CD4-positive, alpha-beta memory T cell (primary cell): ENCODE data around the gene TBPL1. TPM values are rescaled to one million over a fixed set of nuclear protein-coding genes. Genes with fewer than 3 reads are reported as not detected.

ENCODE experiments used
- CTCF ChIA-PET: fragments of 350-600 bp; sonication (Branson Sonifier 250); formaldehyde crosslinking; loops from one replicate; lab custom pipeline; 2021; ENCODE audit warnings: inconsistent platforms; ENCODE audit not compliant: partially characterized antibody; lab: Charles Lee
- POLR2A ChIA-PET: fragments of 350-600 bp; sonication (Branson Sonifier 250); formaldehyde crosslinking; loops from one replicate; lab custom pipeline; 2021; ENCODE audit not compliant: partially characterized antibody; lab: Charles Lee
- DNase-seq, 5 donors: peaks; one replicate each; pipeline versions ENCODE4 v3.0.0 to v3.0.0-alpha.2; 2020 to 2022; ENCODE audit warnings: mixed read lengths in 1 of 5
- H3K27ac ChIP-seq: one replicate; pipeline ENCODE4 v1.7.0; 2013; ENCODE audit warnings: low read depth, low read length
- H3K27me3 ChIP-seq: 2 replicates; pipeline ENCODE4 v1.7.0; 2013; ENCODE audit warnings: mild to moderate bottlenecking, low read length, moderate library complexity; ENCODE audit not compliant: insufficient read depth
- H3K36me3 ChIP-seq: 2 replicates; pipeline ENCODE4 v1.7.0; 2013; ENCODE audit warnings: mild to moderate bottlenecking, low read length, moderate library complexity; ENCODE audit not compliant: insufficient read depth
- H3K4me1 ChIP-seq: 2 replicates; pipeline ENCODE4 v1.7.0; 2013; ENCODE audit warnings: mild to moderate bottlenecking, low read length, moderate library complexity; ENCODE audit not compliant: insufficient read depth
- H3K4me3 ChIP-seq, 2 donors: one replicate each; pipeline ENCODE4 v1.7.0; 2013; ENCODE audit warnings: low read length in 2 of 2, mild to moderate bottlenecking in 1 of 2
- H3K9me3 ChIP-seq, 2 donors: one replicate each; pipeline ENCODE4 v1.7.0; 2013; ENCODE audit warnings: low read length in 2 of 2, control low read depth in 1 of 2; ENCODE audit not compliant: control insufficient read depth in 1 of 2
- H3K27ac Mint-ChIP-seq, 7 donors: one replicate each; pipeline ENCODE4 v1.8.0; 2020 to 2021; ENCODE audit warnings: mixed read lengths in 7 of 7, mild to moderate bottlenecking in 6 of 7, inconsistent platforms in 3 of 7, moderate library complexity in 3 of 7
- H3K27me3 Mint-ChIP-seq, 2 donors: one replicate each; pipeline ENCODE4 v1.8.0; 2020 to 2021; ENCODE audit warnings: mixed read lengths in 2 of 2
- H3K36me3 Mint-ChIP-seq, 2 donors: one replicate each; pipeline ENCODE4 v1.8.0; 2020 to 2021; ENCODE audit warnings: mixed read lengths in 2 of 2, inconsistent platforms in 1 of 2, mild to moderate bottlenecking in 1 of 2
- H3K4me1 Mint-ChIP-seq, 4 donors: one replicate each; pipeline ENCODE4 v1.8.0; 2020 to 2021; ENCODE audit warnings: mixed read lengths in 4 of 4, mild to moderate bottlenecking in 1 of 4
- H3K4me3 Mint-ChIP-seq, 8 donors: one replicate each; pipeline ENCODE4 v1.8.0; 2020 to 2021; ENCODE audit warnings: mixed read lengths in 8 of 8, mild to moderate bottlenecking in 7 of 8, moderate library complexity in 6 of 8, inconsistent platforms in 3 of 8
- H3K9me3 Mint-ChIP-seq, 8 donors: one replicate each; pipeline ENCODE4 v1.8.0; 2020 to 2021; ENCODE audit warnings: mixed read lengths in 8 of 8, mild to moderate bottlenecking in 5 of 8, inconsistent platforms in 3 of 8, moderate library complexity in 1 of 8
- intact Hi-C: fragments of 100-400 bp; cut with micrococcal nuclease; formaldehyde crosslinking; loops from one replicate; pipeline ENCODE4 v1.15.1; 2023
- polyA plus RNA-seq, 2 donors: library from polyadenylated mRNA; unstranded; fragments of 300-500 nt; fragmentation: Illumina TruSeq; gene quantifications; one replicate each; pipeline ENCODE4 v1.2.3, GENCODE V29; 2021
- total RNA-seq, 2 experiments: library from RNA; stranded (reverse); gene quantifications; one replicate each; pipeline ENCODE4 v1.2.3, GENCODE V29; 2021

TBPL1 gene
- total and polyA plus RNA-seq, 4 experiments from 2014 or later: 34.8 to 77.2 (median 47.2) TPM

- no peak overlapping the region for H3K27ac ChIP-seq
- ChIA-PET CTCF (interaction anchor here (1.3 to 1.6 kb wide), 2 partner anchors 13 to 79 kb away, joined by 5 to 6 read pairs; no protein-coding TSS in a partner anchor), POLR2A (no interaction called here)
Measured at GRCh38 chr6:134003542-134003951, 50.5 kb downstream of the TBPL1 start.

GRCh38 chr6:134004714-134005113 lies 51.7 kb downstream of the TBPL1 start:
- no peaks in the 10 kb centered on the region for H3K4me1 ChIP-seq
- Mint-ChIP-seq H3K36me3 (no peaks in the 10 kb centered on the region), H3K27ac (no peak overlapping the region), H3K9me3 (peaks cover 0 to 2% (median 0%) of the 10 kb centered on the region in 8 donors), H3K27me3 (peaks cover 13 to 17% of the 10 kb centered on the region in 2 donors), H3K4me3 (no peak overlapping the region), H3K4me1 (no peaks in the 10 kb centered on the region)
- H3K36me3 ChIP-seq: no peaks in the 10 kb centered on the region
- no peaks in the 10 kb centered on the region for H3K27me3 ChIP-seq
- H3K27ac ChIP-seq: no peak overlapping the region
- POLR2A ChIA-PET: no interaction called here
- CTCF ChIA-PET: no interaction called here
- intact Hi-C loops: no loop called here
- no peaks in the 10 kb centered on the region for H3K9me3 ChIP-seq
- no peak overlapping the region for H3K4me3 ChIP-seq
- no peak for DNase-seq

More at GRCh38 chr6:134003542-134003951, 50.5 kb downstream of the TBPL1 start:
- no peaks in the 10 kb centered on the region for H3K36me3 Mint-ChIP-seq
- peaks cover 13 to 17% of the 10 kb centered on the region in 2 donors for H3K27me3 Mint-ChIP-seq
- H3K4me3 Mint-ChIP-seq: no peak overlapping the region
- Histone ChIP-seq H3K4me1 (no peaks in the 10 kb centered on the region), H3K4me3 (no peak overlapping the region), H3K36me3 (no peaks in the 10 kb centered on the region), H3K27me3 (no peaks in the 10 kb centered on the region), H3K9me3 (no peaks in the 10 kb centered on the region)
- H3K27ac Mint-ChIP-seq: no peak overlapping the region
- no peak for DNase-seq
- peaks cover 0 to 2% (median 0%) of the 10 kb centered on the region in 8 donors for H3K9me3 Mint-ChIP-seq
- intact Hi-C loops: no loop called here
- no peaks in the 10 kb centered on the region for H3K4me1 Mint-ChIP-seq

GRCh38 chr6:134005800-134006199 lies 52.8 kb downstream of the TBPL1 start:
- H3K27me3 ChIP-seq: no peaks in the 10 kb centered on the region
- no peaks in the 10 kb centered on the region for H3K4me1 ChIP-seq
- intact Hi-C loops: no loop called here
- DNase-seq: no peak
- H3K4me3 Mint-ChIP-seq: no peak overlapping the region
- peaks cover 13 to 15% of the 10 kb centered on the region in 2 donors for H3K27me3 Mint-ChIP-seq
- H3K36me3 Mint-ChIP-seq: no peaks in the 10 kb centered on the region
- no peaks in the 10 kb centered on the region for H3K4me1 Mint-ChIP-seq
- H3K9me3 ChIP-seq: no peaks in the 10 kb centered on the region
- ChIA-PET CTCF (interaction anchor here (0.7 kb wide), 1 partner anchor 65 kb away, joined by 3 read pairs; no protein-coding TSS in a partner anchor), POLR2A (no interaction called here)
- no peak overlapping the region for H3K27ac ChIP-seq
- no peaks in the 10 kb centered on the region for H3K36me3 ChIP-seq
- H3K27ac Mint-ChIP-seq: no peak overlapping the region
- H3K9me3 Mint-ChIP-seq: peaks cover 0 to 2% (median 0%) of the 10 kb centered on the region in 8 donors
- no peak overlapping the region for H3K4me3 ChIP-seq

- H3K27me3 ChIP-seq: no peaks in the 10 kb centered on the region
- H3K4me1 Mint-ChIP-seq: no peaks in the 10 kb centered on the region
- POLR2A ChIA-PET: no interaction called here
Measured at GRCh38 chr6:134007077-134007476, 54.1 kb downstream of the TBPL1 start.

GRCh38 chr6:134009876-134010275 lies 56.9 kb downstream of the TBPL1 start:
- intact Hi-C loops: no loop called here
- no peak overlapping the region for H3K4me3 Mint-ChIP-seq
- POLR2A ChIA-PET: no interaction called here
- no peak for DNase-seq
- H3K9me3 ChIP-seq: no peaks in the 10 kb centered on the region
- H3K27me3 Mint-ChIP-seq: peaks cover 0 to 1% of the 10 kb centered on the region in 2 donors
- no peak overlapping the region for H3K27ac ChIP-seq
- no peaks in the 10 kb centered on the region for H3K4me1 ChIP-seq
- no peak overlapping the region for H3K4me3 ChIP-seq
- H3K9me3 Mint-ChIP-seq: no peaks in the 10 kb centered on the region
- no peaks in the 10 kb centered on the region for H3K36me3 Mint-ChIP-seq
- no peaks in the 10 kb centered on the region for H3K36me3 ChIP-seq
- no peak overlapping the region for H3K27ac Mint-ChIP-seq
- CTCF ChIA-PET: no interaction called here
- H3K27me3 ChIP-seq: no peaks in the 10 kb centered on the region
- H3K4me1 Mint-ChIP-seq: no peaks in the 10 kb centered on the region

More at GRCh38 chr6:134007077-134007476, 54.1 kb downstream of the TBPL1 start:
- no peak overlapping the region for H3K4me3 ChIP-seq
- Mint-ChIP-seq H3K27ac (no peak overlapping the region), H3K27me3 (peaks cover 13 to 14% of the 10 kb centered on the region in 2 donors), H3K4me3 (no peak overlapping the region), H3K9me3 (peaks cover 0 to 2% (median 0%) of the 10 kb centered on the region in 8 donors), H3K36me3 (no peaks in the 10 kb centered on the region)
- no peaks in the 10 kb centered on the region for H3K4me1 ChIP-seq
- no peaks in the 10 kb centered on the region for H3K36me3 ChIP-seq
- intact Hi-C loops: no loop called here
- H3K27ac ChIP-seq: no peak overlapping the region
- no peak for DNase-seq
- CTCF ChIA-PET: interaction anchor here (2.2 kb wide), 1 partner anchor 34 kb away, joined by 7 read pairs; no protein-coding TSS in a partner anchor
- H3K9me3 ChIP-seq: no peaks in the 10 kb centered on the region

- no peak overlapping the region for H3K27ac Mint-ChIP-seq
- intact Hi-C loops: no loop called here
- Histone ChIP-seq H3K27me3 (no peaks in the 10 kb centered on the region), H3K4me3 (no peak overlapping the region), H3K9me3 (no peaks in the 10 kb centered on the region), H3K36me3 (no peaks in the 10 kb centered on the region), H3K27ac (no peak overlapping the region), H3K4me1 (no peaks in the 10 kb centered on the region)
- H3K36me3 Mint-ChIP-seq: no peaks in the 10 kb centered on the region
- H3K4me3 Mint-ChIP-seq: no peak overlapping the region
- no peaks in the 10 kb centered on the region for H3K9me3 Mint-ChIP-seq
- CTCF ChIA-PET: no interaction called here
- no peak for DNase-seq
- peaks cover 1 to 2% of the 10 kb centered on the region in 2 donors for H3K27me3 Mint-ChIP-seq
- H3K4me1 Mint-ChIP-seq: no peaks in the 10 kb centered on the region
- POLR2A ChIA-PET: no interaction called here
Measured at GRCh38 chr6:134010400-134010799, 57.4 kb downstream of the TBPL1 start.

- no peak overlapping the region for H3K4me3 Mint-ChIP-seq
- no peaks in the 10 kb centered on the region for H3K36me3 Mint-ChIP-seq
- H3K27me3 Mint-ChIP-seq: peaks cover 0 to 2% of the 10 kb centered on the region in 2 donors
- Histone ChIP-seq H3K4me3 (no peak overlapping the region), H3K27me3 (no peaks in the 10 kb centered on the region), H3K27ac (no peak overlapping the region), H3K36me3 (no peaks in the 10 kb centered on the region), H3K4me1 (no peaks in the 10 kb centered on the region), H3K9me3 (no peaks in the 10 kb centered on the region)
- intact Hi-C loops: no loop called here
- H3K27ac Mint-ChIP-seq: no peak overlapping the region
- no peak for DNase-seq
- CTCF ChIA-PET: no interaction called here
- no peaks in the 10 kb centered on the region for H3K9me3 Mint-ChIP-seq
- no peaks in the 10 kb centered on the region for H3K4me1 Mint-ChIP-seq
- POLR2A ChIA-PET: no interaction called here
Measured at GRCh38 chr6:134010974-134011373, 58.0 kb downstream of the TBPL1 start.
